GM11168 (cell line): ENCODE measurements around the gene MYH14.

ENCODE experiments used
- in situ Hi-C: fragments of 300-500 bp; cut with MboI; formaldehyde crosslinking; loops from one replicate; pipeline ENCODE4 v1.12.0; 2022; ENCODE audit warnings: low sequenced_read_pairs; ENCODE audit not compliant: unreplicated experiment

MYH14 gene

GRCh38 chr19:50313812-50314536 is 110.6 kb downstream of the MYH14 start:
- in situ Hi-C loops: no loop called here

GRCh38 chr19:50314724-50315708 is 111.6 kb downstream of the MYH14 start:
- in situ Hi-C loops: no loop called here

DNA sequence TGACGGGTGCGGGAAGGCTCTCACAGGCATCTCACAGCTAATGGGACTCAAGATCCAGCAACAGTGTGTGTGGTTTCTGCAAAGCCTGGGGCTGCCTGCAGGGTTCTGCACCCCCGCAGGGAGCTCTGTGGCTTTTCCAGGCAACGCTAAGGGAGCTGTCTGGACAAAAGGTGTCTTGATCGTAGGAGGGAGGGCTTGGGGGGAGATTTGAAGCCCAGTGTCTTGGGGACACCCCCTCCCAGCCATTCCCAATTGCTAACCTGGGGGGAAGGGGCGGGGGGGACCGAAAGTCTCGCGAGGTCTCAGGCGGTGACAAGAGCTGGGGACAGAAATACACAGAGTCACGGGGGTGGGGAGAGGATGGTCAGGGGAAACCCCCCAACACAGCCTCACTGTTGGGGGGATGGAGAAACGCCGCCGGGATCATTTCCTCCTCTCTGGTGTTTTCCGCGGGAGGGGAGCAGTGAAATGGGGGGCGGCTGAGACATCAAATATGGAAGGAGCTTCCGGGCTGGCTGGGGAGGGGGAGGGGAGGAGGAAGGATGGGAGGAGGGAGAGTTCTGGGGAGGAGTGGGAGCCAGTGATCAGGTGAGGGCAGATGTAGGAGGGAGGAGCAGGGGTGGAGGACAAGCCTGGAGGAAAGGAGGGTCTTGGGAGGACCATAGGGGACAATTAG is 112.5 kb downstream of the MYH14 start:
- in situ Hi-C loops: no loop called here

DNA sequence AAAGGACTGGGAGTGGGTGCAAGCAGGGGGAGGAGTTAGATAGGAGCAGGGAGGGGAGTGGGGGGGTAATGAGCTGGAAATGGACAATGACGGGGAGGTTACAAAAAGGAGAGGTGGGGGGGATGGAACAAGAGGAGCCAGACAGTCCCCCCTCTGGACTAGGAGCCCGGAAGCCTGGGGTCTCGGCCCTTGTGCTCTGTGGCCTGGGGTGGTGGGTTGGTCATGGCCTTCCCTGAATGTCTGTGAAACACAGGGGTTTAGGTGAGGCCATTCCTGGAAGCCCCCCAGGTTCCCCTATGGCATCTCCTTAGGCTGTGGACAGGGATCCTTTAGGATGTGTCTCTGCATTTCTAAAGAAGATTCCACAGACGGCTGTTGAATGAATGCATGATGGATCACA is 113.7 kb downstream of the MYH14 start:
- in situ Hi-C loops: no loop called here

DNA sequence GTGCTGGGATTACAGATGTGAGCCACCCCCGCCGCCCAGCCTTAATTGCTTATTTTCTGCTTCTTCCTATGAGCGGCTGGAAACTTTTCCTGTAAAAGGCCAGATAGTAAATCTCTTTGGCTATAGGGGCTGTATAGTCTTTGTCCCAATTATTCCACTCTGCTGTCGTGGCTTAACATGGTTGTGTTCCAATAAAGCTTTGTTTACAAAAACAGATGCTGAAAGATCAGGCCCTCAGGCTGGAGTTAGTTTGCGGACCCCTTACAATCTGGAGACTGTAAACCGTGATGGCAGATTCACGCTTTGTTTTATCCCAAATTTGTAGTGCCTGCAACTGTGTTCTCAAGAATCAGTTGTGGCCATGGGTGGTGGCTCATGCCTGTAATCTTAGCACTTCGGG is 115.0 kb downstream of the MYH14 start:
- in situ Hi-C loops: no loop called here

DNA sequence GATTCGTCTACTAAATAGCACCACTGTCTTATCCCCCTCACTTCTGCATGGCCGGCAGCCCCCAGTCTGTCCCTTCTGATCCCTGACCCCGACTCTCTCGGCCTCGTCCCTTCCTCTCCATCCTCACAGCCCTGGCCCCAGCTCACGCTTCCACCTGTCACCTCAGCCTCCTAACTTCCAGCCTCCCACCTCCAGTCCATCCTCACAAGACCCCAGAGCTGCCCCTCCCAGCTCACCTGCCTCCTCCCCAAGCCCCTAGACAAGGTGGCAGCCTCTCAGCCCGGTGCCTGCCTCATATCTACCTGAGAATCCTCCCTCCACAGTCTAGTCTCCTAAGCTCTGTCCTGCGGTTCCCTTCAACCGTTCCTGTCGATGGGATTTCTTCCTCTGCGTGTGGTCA is 115.7 kb downstream of the MYH14 start:
- in situ Hi-C loops: no loop called here

DNA sequence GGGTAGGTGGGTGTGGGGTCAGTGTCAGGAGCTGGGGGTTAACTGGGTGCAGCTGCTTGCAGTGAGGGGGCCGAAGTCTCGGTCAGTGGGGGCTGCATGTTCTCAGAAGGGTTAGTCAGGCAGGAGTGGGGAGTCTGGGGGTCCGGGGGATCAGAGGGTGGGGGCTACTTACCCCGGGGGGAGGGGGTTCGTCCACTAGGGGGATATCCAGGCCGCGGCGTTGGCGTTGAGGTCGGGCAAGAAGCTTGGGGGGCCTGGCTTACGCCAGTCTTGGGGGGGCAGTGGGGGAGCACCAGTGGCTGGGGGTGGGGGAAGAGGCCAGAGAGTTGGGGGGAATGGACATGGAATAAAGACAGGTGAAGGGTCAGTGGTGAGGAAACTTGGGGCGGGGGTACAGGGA is 116.6 kb downstream of the MYH14 start:
- in situ Hi-C loops: no loop called here

DNA sequence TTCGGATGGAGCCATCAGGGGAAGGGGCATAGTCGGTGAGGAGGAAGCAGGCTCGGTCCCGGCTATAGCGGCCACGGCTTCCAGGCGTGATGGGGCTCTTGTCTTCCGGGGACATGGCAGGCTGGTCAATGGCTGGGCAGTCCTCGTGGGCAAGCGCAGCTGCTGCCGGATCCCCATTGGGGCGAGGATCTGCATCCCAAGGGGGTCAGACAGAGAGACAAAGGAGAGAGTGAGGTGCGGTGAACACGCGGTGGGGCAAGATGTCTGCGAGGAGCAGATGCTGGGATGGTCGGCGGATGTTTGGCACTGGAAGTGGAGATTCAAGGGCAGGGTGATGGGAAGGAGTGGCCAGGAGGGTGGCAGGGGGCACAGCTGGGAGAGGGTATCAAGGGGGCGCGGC is 117.2 kb downstream of the MYH14 start:
- in situ Hi-C loops: no loop called here

DNA sequence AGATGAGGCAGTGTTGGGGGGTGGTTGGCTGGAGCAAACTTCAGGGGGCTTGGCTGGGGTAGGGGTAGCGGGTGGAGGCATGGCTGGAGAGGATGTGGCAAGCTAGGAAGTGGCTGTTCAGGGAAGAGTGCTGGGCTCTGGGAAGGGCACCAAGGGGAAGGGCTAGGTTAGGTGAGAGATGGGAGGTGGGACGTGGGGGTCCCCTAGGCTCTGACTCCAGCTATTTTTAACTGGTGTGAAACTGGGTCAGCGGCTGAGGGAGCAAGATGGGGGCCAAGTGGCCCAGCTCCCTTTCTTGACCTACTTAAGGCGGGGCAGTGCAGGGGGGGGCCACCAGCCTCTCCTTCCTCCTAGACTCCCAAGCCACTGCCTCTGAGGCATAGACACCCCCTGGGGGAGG is 118.4 kb downstream of the MYH14 start:
- in situ Hi-C loops: no loop called here

- in situ Hi-C loops: no loop called here
Observed at GRCh38 chr19:50322234-50322633, 118.8 kb downstream of the MYH14 start.

GRCh38 chr19:50322931-50323781 is 119.7 kb downstream of the MYH14 start:
- in situ Hi-C loops: no loop called here

GRCh38 chr19:50323782-50324133 is 120.3 kb downstream of the MYH14 start:
- in situ Hi-C loops: no loop called here

DNA sequence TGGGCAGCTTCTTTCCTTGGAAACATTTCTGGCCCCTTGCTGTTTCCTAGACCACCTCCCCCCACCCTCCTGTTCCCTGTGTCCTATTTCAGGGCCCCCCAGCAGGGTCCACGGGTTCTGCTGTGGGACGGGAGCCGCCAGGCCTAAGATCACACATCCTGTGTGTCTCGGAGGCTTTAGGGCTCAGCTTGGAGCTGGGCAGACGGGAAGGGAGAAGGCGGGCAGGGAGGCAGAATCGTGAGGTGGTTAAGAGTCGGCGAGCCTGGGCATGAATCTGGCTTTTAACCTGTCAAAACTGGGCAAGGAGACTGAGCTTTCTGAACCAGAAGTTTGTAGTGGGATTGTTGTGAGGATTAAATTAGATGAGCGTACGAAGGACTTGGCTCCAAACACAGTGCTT is 120.9 kb downstream of the MYH14 start:
- in situ Hi-C loops: no loop called here

DNA sequence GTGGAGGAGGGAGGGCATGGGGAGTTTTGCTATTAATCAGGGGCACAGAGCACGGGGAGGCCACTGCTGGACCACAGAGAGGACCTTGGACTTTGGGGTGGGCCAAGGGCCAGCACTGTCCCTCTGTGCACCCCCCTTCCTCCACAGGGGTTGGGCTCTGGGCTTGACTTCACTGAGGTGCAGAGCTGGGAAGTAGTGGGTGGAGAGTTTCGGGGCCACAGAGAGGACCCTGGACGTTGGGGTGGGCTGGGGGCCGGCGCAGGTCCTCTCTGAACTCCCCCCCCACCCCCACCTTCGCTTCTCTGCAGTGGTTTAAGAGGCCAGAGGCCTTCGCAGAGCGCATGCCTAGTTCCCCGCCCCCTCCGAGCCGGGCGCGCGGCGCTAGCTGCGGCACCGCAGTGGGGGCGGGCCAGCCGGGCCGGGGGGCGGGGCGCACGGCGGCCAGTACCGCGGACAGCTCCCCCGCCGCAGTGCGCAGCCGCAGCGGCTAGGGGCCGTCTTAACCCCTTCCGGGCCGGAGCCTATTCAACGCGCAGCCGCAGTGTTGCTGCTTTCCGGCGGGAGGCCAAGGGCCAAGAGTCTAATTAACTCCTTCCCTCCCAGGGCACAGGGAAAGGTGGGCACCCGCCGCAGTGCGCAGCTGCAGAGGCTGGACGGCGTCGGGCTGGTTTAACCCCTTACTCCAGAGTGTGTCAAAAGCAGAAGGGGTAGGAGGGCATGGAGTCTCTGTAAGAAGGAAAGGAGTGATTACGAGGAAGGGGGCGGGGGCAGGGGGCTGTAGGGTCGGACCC is 122.1 kb downstream of the MYH14 start:
- in situ Hi-C loops: no loop called here

DNA sequence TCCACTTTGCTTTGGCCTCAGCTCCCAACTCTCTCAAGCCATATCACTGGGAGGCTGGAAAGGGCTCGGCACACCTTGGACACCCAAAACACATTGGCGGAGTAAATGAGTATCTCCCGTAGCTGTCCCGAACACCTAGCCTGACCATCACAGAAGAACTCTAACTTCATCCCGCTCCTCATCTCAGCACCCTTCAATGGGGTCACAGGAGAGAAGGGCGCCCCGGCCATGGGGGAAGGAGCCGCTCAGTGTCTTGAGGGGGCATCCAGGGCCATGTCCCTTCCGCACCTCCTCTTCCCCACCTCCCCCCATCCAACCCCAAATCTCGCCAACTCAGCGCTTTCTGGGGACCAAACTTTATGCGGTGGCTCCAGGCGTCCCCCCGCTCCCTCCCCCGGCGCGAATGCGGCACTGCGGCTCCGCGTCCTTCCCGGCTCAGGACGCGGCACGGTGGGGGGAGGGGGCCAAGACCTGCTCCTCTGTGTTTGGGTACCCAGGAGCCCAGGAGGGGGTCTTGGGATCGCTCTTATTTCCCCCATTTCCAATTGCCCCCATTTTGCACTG is 122.8 kb downstream of the MYH14 start:
- in situ Hi-C loops: no loop called here

GRCh38 chr19:50327013-50327412 is 123.6 kb downstream of the MYH14 start:
- in situ Hi-C loops: no loop called here

- in situ Hi-C loops: no loop called here
Observed at GRCh38 chr19:50327461-50328223, 124.2 kb downstream of the MYH14 start.

DNA sequence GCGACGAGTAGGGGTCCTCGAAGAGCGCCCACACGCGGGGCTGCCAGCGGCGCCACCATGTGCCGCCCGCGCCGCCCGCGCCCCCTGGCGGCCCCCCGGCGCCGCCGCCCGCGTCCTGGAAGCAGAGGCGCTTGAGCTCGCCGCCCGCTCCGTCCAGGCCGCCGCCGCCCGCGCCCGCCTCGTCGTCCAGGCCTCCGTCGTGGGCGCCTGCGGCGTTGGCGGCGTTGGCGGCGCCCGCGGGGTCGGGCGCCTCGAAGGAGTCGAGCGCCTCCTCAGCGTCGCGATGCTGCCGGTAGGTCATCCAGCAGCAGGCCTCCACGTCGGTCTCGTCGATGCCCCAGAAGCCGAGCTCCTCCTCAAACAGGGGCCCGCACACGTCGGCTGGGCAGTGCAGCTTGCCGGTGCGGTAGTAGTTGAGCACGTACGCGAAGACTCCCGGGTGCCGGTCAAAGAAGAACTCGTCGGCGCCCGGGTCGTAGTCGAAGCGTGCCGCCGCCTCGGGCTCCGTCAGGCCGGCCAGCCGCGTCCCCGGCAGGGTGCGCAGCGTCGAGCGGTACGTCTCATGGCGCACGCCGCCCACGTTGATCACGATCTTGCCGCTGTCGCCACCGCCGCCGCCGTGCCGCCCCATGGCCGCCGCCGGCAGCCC is 124.9 kb downstream of the MYH14 start:
- in situ Hi-C loops: no loop called here
